Right atrium auricular region (tissue), 2 donors: Measurements from ENCODE around the gene ZSWIM5. TPM values are rescaled to one million over a fixed set of nuclear protein-coding genes. Genes with fewer than 3 reads are reported as not detected.
"Not testable (repeated sequence)": the region's sequence is repeated elsewhere in the genome, so short reads cannot be mapped to it uniquely, and the experiment has no call there.

Source experiments
- DNase-seq: peaks from one replicate; pipeline ENCODE4 v3.0.0-alpha.2; 2019; ENCODE audit warnings: low spot score
- H3K27ac ChIP-seq, 2 donors: fragments of 200-600 bp; sonication (generic); 1 replicate in 1 of 2; 2 replicates in 1 of 2; pipeline ENCODE4 v1.5.1; 2016 to 2019
- H3K27me3 ChIP-seq, 2 donors: fragments of 200-600 bp; sonication (generic); one replicate each; pipeline versions ENCODE4 v1.5.1 to v1.6.0; 2017 to 2019
- H3K36me3 ChIP-seq: fragments of 200-600 bp; sonication (generic); one replicate; pipeline ENCODE4 v1.5.1; 2016
- H3K4me1 ChIP-seq, 2 donors: fragments of 200-600 bp; sonication (generic); one replicate each; pipeline versions ENCODE4 v1.5.1 to v1.6.0; 2017 to 2019
- H3K4me3 ChIP-seq, 2 donors: fragments of 200-600 bp; sonication (generic); 1 replicate in 1 of 2; 2 replicates in 1 of 2; pipeline ENCODE4 v1.5.1; 2017 to 2019; ENCODE audit warnings: mild to moderate bottlenecking in 1 of 2, moderate library complexity in 1 of 2
- H3K9me3 ChIP-seq, 2 donors: fragments of 200-600 bp; sonication (generic); one replicate each; pipeline ENCODE4 v1.5.1; 2019
- total RNA-seq, 2 donors: library from RNA; depleted of rRNA; stranded (reverse); fragments of >200 nt; gene quantifications; one replicate each; pipeline ENCODE4 v1.1.0, GENCODE V29; 2016
- TF ChIP-seq, protein P1 (sequence below), 2 donors: fragments of 200-600 bp; sonication (generic); IDR thresholded peaks; one replicate each; pipeline ENCODE4 v1.5.1; 2019; ENCODE audit warnings: antibody characterized with exemption in 2 of 2

Gene ZSWIM5
- total RNA-seq, 2 donors from 2014 or later: 1.2 to 1.7 TPM

DNA sequence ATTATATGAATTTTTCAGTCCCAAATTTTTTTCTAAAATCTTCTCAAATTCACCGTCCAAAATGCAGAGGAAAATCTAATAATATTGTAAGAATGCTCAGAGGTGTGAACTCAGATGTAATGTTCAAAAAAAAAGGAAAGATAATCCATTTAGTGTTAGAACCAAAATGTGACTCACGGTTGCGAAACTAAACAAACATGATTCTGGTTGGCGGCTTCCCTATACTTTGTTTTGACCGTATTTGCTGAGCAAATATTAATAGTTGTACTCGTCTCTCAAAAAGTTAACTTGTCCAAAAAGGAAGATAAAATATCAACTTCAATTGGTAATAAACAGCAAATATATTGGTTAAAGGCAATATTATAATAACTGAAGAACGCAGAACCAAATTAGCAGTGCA lies 34.4 kb downstream of the ZSWIM5 start:
- no peaks in the 10 kb centered on the region for H3K36me3 ChIP-seq
- H3K27ac ChIP-seq: no peak overlapping the region
- DNase-seq: no peak
- no peak overlapping the region for H3K4me3 ChIP-seq
- no peaks in the 10 kb centered on the region for H3K9me3 ChIP-seq
- TF ChIP-seq, protein P1, sequence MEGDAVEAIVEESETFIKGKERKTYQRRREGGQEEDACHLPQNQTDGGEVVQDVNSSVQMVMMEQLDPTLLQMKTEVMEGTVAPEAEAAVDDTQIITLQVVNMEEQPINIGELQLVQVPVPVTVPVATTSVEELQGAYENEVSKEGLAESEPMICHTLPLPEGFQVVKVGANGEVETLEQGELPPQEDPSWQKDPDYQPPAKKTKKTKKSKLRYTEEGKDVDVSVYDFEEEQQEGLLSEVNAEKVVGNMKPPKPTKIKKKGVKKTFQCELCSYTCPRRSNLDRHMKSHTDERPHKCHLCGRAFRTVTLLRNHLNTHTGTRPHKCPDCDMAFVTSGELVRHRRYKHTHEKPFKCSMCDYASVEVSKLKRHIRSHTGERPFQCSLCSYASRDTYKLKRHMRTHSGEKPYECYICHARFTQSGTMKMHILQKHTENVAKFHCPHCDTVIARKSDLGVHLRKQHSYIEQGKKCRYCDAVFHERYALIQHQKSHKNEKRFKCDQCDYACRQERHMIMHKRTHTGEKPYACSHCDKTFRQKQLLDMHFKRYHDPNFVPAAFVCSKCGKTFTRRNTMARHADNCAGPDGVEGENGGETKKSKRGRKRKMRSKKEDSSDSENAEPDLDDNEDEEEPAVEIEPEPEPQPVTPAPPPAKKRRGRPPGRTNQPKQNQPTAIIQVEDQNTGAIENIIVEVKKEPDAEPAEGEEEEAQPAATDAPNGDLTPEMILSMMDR (IDR thresholded peaks at IDR 0.05): no peak
- H3K27me3 ChIP-seq: no peaks in the 10 kb centered on the region
- H3K4me1 ChIP-seq: no peaks in the 10 kb centered on the region

DNA sequence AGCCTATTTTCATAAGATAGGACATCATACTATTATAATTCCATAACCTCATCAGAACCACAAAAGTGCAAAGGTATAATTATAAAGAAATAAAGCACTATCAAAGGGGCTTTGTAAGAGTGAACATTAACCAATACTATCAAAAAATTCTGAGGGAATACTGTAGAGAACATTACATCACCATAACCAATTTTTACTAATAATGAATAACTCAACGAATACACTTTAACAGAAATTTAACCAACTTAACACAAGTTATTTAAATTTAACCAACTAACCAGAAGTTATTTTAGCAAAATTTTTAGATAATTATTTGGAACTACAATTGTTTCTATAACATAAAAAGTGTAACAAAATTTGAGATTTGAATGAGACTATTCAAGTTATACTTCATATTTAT lies 34.8 kb downstream of the ZSWIM5 start:
- no peaks in the 10 kb centered on the region for H3K4me1 ChIP-seq
- H3K27ac ChIP-seq: no peak overlapping the region
- TF ChIP-seq, protein P1 (IDR thresholded peaks at IDR 0.05): no peak
- no peaks in the 10 kb centered on the region for H3K27me3 ChIP-seq
- H3K36me3 ChIP-seq: no peaks in the 10 kb centered on the region
- H3K4me3 ChIP-seq: no peak overlapping the region
- H3K9me3 ChIP-seq: no peaks in the 10 kb centered on the region
- no peak for DNase-seq

DNA sequence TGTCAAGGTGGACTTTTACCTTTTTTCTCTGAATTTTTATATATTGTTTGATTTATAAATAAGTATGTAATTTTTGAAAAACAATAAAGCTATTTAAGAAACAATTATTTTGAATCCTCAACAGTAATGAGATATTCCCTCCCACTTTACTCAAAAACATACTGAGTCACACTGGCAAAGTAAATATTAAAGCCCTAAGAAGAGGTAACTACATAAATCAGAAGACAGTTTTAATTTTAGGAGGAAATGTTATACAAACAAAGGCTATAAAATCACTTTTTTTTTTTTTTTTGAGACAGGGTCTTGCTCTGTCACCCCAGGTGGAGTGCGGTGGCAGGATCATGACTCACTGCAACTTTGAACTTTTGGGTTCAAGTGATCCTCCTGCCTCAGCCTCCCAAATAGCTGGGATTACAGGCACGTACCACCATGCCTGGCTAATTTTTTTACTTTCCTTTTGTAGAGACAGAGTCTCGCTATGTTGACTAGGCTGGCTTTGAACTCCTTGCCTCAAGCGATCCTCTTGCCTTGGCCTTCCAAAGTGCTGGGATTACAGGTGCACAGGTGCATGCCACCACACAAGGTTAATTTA lies 36.2 kb downstream of the ZSWIM5 start:
- TF ChIP-seq, protein P1 (IDR thresholded peaks at IDR 0.05): no peak
- no peak for DNase-seq
- Histone ChIP-seq H3K27me3 (no peaks in the 10 kb centered on the region), H3K4me1 (no peaks in the 10 kb centered on the region), H3K9me3 (no peaks in the 10 kb centered on the region), H3K36me3 (no peaks in the 10 kb centered on the region), H3K27ac (no peak overlapping the region), H3K4me3 (no peak overlapping the region)

DNA sequence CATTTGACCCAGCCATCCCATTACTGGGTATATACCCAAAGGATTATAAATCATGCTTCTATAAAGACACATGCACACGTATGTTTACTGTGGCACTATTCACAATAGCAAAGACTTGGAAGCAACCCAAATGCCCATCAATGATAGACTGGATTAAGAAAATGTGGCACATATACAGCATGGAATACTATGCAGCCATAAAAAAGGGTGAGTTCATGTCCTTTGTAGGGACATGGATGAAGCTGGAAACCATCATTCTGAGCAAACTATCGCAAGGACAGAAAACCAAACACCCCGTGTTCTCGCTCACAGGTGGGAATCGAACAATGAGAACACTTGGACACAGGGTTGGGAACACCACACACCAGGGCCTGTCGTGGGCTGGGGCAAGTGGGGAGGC lies 38.5 kb downstream of the ZSWIM5 start:
- not testable (repeated sequence) for H3K4me3 ChIP-seq, H3K36me3 ChIP-seq, H3K27me3 ChIP-seq, H3K4me1 ChIP-seq, DNase-seq, H3K9me3 ChIP-seq, H3K27ac ChIP-seq

DNA sequence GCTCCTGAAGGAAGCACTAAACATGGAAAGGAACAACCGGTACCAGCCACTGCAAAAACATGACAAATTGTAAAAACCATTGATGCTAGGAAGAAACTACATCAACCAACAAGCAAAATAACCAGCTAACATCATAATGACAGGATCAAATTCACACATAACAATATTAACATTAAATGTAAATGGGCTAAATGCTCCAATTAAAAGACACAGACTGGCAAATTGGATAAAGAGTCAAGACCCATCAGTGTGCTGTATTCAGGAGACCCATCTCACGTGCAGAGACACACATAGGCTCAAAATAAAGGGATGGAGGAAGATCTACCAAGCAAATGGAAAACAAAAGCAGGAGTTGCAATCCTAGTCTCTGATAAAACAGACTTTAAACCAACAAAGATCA lies 42.1 kb downstream of the ZSWIM5 start:
- H3K9me3 ChIP-seq, H3K4me1 ChIP-seq, H3K27me3 ChIP-seq, DNase-seq, H3K36me3 ChIP-seq, H3K4me3 ChIP-seq, H3K27ac ChIP-seq: not testable (repeated sequence)

DNA sequence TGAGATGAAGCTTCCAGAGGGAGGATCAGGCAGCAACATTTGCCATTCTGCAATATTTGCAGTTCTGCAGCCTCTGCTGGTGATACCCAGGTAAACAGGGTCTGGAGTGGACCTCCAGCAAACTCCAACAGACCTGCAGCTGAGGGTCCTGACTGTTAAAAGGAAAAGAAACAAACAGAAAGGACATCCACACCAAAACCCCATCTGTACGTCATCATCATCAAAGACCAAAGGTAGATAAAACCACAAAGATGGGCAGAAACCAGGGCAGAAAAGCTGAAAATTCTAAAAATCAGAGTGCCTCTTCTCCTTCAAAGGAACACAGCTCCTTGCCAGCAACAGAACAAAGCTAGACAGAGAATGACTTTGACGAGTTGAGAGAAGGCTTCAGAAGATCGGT lies 43.3 kb downstream of the ZSWIM5 start:
- DNase-seq, H3K27me3 ChIP-seq, H3K4me1 ChIP-seq, H3K4me3 ChIP-seq, H3K9me3 ChIP-seq, H3K36me3 ChIP-seq, H3K27ac ChIP-seq: not testable (repeated sequence)

DNA sequence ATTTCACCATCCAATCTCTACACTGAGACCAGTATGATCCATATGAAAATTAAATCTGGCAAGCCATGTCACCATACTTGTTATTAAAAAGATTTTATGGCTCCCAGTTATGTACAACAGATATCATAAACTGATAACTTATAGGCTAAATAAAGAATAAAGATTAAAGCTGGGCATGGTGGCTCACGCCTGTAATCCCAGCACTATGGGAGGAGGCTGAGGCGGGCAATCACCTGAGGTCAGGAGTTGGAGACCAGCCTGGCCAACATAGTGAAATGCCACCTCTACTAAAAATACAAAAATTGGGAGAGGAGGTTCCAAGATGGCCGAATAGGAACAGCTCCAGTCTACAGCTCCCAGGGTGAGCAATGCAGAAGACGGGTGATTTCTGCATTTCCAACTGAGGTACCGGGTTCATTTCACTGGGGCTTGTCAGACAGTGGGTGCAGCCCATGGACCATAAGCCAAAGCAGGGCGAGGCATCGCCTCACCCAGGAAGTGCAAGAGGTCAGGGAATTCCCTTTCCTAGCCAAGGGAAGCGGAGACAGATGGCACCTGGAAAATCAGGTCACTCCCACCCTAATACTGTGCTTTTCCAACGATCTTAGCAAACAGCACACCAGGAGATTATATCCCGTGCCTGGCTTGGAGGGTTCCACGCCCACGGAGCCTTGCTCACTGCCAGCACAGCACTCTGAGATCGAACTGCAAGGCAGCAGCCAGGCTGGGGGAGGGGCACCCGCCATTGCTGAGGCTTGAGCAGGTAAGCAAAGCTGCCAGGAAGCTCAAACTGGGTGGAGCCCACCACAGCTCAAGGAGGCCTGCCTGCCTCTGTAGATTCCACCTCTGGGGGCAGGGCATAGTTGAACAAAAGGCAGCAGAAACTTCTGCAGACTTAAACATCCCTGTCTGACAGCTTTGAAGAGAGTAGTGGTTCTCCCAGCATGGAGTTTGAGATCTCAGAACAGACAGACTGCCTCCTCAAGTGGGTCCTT lies 44.1 kb downstream of the ZSWIM5 start:
- not testable (repeated sequence) for H3K4me3 ChIP-seq, H3K4me1 ChIP-seq, H3K27me3 ChIP-seq

More for the DNA sequence above, 44.1 kb downstream of the ZSWIM5 start:
- not testable (repeated sequence) for H3K9me3 ChIP-seq, H3K36me3 ChIP-seq, H3K27ac ChIP-seq, DNase-seq
